Hepatocyte (in vitro differentiated cells): ENCODE measurements around the gene MAFB.

Experiments used
- EZH2 ChIP-seq: fragments of 200-600 bp; sonication (generic); IDR thresholded peaks from 2 replicates; pipeline ENCODE4 v1.6.1; 2016; ENCODE audit warnings: antibody characterized with exemption, mild to moderate bottlenecking, borderline replicate concordance
- TF ChIP-seq, protein P1 (sequence below): fragments of 200-600 bp; sonication (generic); IDR thresholded peaks from 2 replicates; pipeline ENCODE4 v1.5.1; 2016; ENCODE audit warnings: antibody characterized with exemption, mild to moderate bottlenecking; ENCODE audit not compliant: poor library complexity

DNA sequence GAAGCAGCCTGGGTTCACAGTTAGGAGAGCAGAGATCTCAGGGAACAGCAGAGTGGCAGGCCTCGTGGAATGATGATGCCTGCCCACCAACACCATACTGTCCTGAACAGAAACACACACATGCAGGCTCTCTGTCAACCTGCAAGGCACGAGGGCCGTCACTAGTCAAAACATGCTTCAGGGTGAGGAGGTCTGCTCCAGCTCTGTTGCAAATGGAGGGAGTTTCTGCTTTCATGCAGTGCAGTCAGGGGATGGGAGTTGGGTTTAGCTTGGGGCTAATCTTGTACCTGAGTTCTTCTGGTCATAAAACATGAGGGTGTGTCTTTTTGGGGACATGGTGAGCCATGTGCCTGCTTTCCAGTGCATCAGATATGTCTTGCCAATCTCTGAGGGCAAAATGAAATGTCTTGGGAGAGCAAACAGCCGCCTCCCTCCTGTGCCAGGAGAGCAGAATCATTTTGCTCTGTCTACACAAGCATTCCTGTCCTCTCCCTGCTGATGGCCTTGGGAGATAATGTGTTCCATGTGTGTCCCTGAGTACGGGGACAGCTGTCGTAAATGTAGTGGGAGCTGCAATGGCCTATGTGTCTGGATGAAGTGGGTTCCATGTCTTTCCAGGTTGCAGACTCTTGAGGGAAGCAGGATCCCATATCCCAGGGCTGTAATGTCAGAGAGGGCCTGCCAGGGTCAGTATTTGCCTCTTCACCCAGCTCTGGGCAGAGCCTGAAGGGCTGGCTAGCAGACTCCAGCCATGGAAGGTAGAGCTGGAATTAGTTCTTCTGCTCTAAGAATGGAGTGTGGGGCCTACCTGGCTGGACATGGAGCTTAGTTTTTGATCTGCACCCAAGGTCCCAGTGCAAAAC, 40.6 kb downstream of the MAFB start:
- TF ChIP-seq, protein P1, sequence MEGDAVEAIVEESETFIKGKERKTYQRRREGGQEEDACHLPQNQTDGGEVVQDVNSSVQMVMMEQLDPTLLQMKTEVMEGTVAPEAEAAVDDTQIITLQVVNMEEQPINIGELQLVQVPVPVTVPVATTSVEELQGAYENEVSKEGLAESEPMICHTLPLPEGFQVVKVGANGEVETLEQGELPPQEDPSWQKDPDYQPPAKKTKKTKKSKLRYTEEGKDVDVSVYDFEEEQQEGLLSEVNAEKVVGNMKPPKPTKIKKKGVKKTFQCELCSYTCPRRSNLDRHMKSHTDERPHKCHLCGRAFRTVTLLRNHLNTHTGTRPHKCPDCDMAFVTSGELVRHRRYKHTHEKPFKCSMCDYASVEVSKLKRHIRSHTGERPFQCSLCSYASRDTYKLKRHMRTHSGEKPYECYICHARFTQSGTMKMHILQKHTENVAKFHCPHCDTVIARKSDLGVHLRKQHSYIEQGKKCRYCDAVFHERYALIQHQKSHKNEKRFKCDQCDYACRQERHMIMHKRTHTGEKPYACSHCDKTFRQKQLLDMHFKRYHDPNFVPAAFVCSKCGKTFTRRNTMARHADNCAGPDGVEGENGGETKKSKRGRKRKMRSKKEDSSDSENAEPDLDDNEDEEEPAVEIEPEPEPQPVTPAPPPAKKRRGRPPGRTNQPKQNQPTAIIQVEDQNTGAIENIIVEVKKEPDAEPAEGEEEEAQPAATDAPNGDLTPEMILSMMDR, result no peak
- no peak for TF ChIP-seq EZH2
